GM12891 (cell line): ENCODE results near the gene SCG5.

Experiments
- DNase-seq: peaks from one replicate; pipeline ENCODE4 v3.0.0; 2011; ENCODE audit warnings: low spot score; ENCODE audit not compliant: insufficient read length
- FAIRE-seq: peaks from 2 replicates; lab custom pipeline; 2011; peaks lifted over from hg19 to GRCh38; lab: Jason Lieb, UNC
- PAX5 ChIP-seq: IDR thresholded peaks from 2 replicates; pipeline ENCODE4 v1.6.1; 2011; ENCODE audit warnings: low read length, moderate library complexity, mild to moderate bottlenecking; ENCODE audit not compliant: insufficient read depth, severe bottlenecking
- POLR2A ChIP-seq: IDR thresholded peaks from 2 replicates; pipeline ENCODE4 v1.6.1; 2011; ENCODE audit warnings: low read depth, low read length, control low read depth
- POLR2AphosphoS5 ChIP-seq: IDR thresholded peaks from 2 replicates; pipeline ENCODE4 v1.6.1; 2011; ENCODE audit warnings: low read depth, low read length, control low read depth
- POU2F2 ChIP-seq: IDR thresholded peaks from 2 replicates; pipeline ENCODE4 v1.6.1; 2011; ENCODE audit warnings: low read depth, mild to moderate bottlenecking, control low read depth, low read length, moderate library complexity
- SPI1 ChIP-seq: IDR thresholded peaks from 2 replicates; pipeline ENCODE4 v1.6.1; 2011; ENCODE audit warnings: low read depth, low read length, control low read depth
- TAF1 ChIP-seq: IDR thresholded peaks from 2 replicates; pipeline ENCODE4 v1.6.1; 2011; ENCODE audit warnings: low read depth, low read length, control low read depth

SCG5 gene

GRCh38 chr15:32690941-32691688 is 49.6 kb downstream of the SCG5 start:
- no peak for FAIRE-seq
- no peak for TF ChIP-seq TAF1
- no peak for TF ChIP-seq SPI1
- no peak for TF ChIP-seq POLR2A
- TF ChIP-seq PAX5 = no peak
- no peak for TF ChIP-seq POU2F2
- no peak for TF ChIP-seq POLR2AphosphoS5
- DNase-seq = no peak

- no peak for FAIRE-seq
- no peak for DNase-seq
- no peak for TF ChIP-seq SPI1
- no peak for TF ChIP-seq PAX5
- no peak for TF ChIP-seq POU2F2
- no peak for TF ChIP-seq POLR2AphosphoS5
- TF ChIP-seq POLR2A = no peak
- no peak for TF ChIP-seq TAF1
These were observed 50.2 kb downstream of the SCG5 start for GRCh38 chr15:32691689-32692038.

GRCh38 chr15:32692286-32692685 is 50.8 kb downstream of the SCG5 start:
- DNase-seq (no peak), FAIRE-seq (no peak)
- TF ChIP-seq SPI1 = no peak
- no peak for TF ChIP-seq TAF1
- TF ChIP-seq POLR2A = no peak
- TF ChIP-seq POLR2AphosphoS5 = no peak
- no peak for TF ChIP-seq PAX5
- no peak for TF ChIP-seq POU2F2

- DNase-seq (no peak), FAIRE-seq (no peak)
- TF ChIP-seq PAX5 (no peak), POU2F2 (no peak), SPI1 (no peak), POLR2AphosphoS5 (no peak)
These were observed 52.9 kb downstream of the SCG5 start for GRCh38 chr15:32694222-32694983.

GRCh38 chr15:32698773-32699390 is 57.4 kb downstream of the SCG5 start:
- FAIRE-seq (no peak), DNase-seq (no peak)
- no peak for TF ChIP-seq TAF1
- TF ChIP-seq POLR2AphosphoS5 = no peak
- no peak for TF ChIP-seq POU2F2
- no peak for TF ChIP-seq PAX5
- TF ChIP-seq SPI1 = no peak

- TF ChIP-seq POU2F2 (no peak), SPI1 (no peak), POLR2AphosphoS5 (no peak), TAF1 (no peak), POLR2A (no peak)
- FAIRE-seq (no peak), DNase-seq (no peak)
These were observed 59.1 kb downstream of the SCG5 start for GRCh38 chr15:32700501-32701150.

GRCh38 chr15:32701863-32702262 is 60.4 kb downstream of the SCG5 start:
- TF ChIP-seq POLR2AphosphoS5 (no peak), POLR2A (no peak), SPI1 (no peak), POU2F2 (no peak), TAF1 (no peak), PAX5 (no peak)
- FAIRE-seq (no peak), DNase-seq (no peak)

- TF ChIP-seq POU2F2 (no peak), POLR2AphosphoS5 (no peak), TAF1 (no peak), POLR2A (no peak), PAX5 (no peak), SPI1 (no peak)
- no peak for DNase-seq
- FAIRE-seq = no peak
These were observed 63.0 kb downstream of the SCG5 start for GRCh38 chr15:32704395-32704981.

- no peak for DNase-seq
- FAIRE-seq = no peak
- TF ChIP-seq PAX5 (no peak), POLR2A (no peak), SPI1 (no peak), TAF1 (no peak), POLR2AphosphoS5 (no peak), POU2F2 (no peak)
These were observed 63.9 kb downstream of the SCG5 start for GRCh38 chr15:32705446-32705845.
